WTC11 (cell line): Measurements from ENCODE around the gene PALB2. TPM values are rescaled to one million over a fixed set of nuclear protein-coding genes. Genes with fewer than 3 reads are reported as not detected.
A peak's percentile ranks its signal among the peaks of the same experiment; 100 is the strongest.

Experiments
- ARID4B ChIP-seq: sonication (generic); formaldehyde crosslinking; IDR thresholded peaks from 2 replicates; pipeline ENCODE4 v1.8.0; 2023; ENCODE audit warnings: missing genetic modification reagents, mild to moderate bottlenecking, borderline replicate concordance
- ATF2 ChIP-seq: sonication (generic); formaldehyde crosslinking; IDR thresholded peaks from 2 replicates; pipeline ENCODE4 v1.8.1; 2022; ENCODE audit warnings: low read depth, missing genetic modification reagents, borderline replicate concordance
- CTCF ChIP-seq: fragments of 200-600 bp; IDR thresholded peaks from 2 replicates; pipeline ENCODE4 v1.8.0; 2022; ENCODE audit warnings: antibody characterized with exemption
- E2F5 ChIP-seq: sonication (generic); formaldehyde crosslinking; IDR thresholded peaks from 2 replicates; pipeline ENCODE4 v1.8.1; 2022; ENCODE audit warnings: mild to moderate bottlenecking, moderate library complexity, missing genetic modification reagents
- ESRRA ChIP-seq: sonication (generic); formaldehyde crosslinking; IDR thresholded peaks from 2 replicates; pipeline ENCODE4 v1.8.1; 2022; ENCODE audit warnings: mild to moderate bottlenecking, missing genetic modification reagents, borderline replicate concordance
- FOXJ3 ChIP-seq: sonication (generic); formaldehyde crosslinking; IDR thresholded peaks from 2 replicates; pipeline ENCODE4 v1.9.0; 2021; ENCODE audit warnings: missing genetic modification reagents, mild to moderate bottlenecking, borderline replicate concordance
- FOXP1 ChIP-seq: sonication (generic); formaldehyde crosslinking; IDR thresholded peaks from 2 replicates; pipeline ENCODE4 v1.8.0; 2022; ENCODE audit warnings: missing genetic modification reagents, mild to moderate bottlenecking, moderate library complexity, borderline replicate concordance
- FOXP4 ChIP-seq: sonication (generic); formaldehyde crosslinking; IDR thresholded peaks from 2 replicates; pipeline ENCODE4 v1.8.0; 2022; ENCODE audit warnings: mild to moderate bottlenecking, missing genetic modification reagents
- GABPB1 ChIP-seq: sonication (generic); formaldehyde crosslinking; IDR thresholded peaks from 2 replicates; pipeline ENCODE4 v1.8.1; 2023; ENCODE audit warnings: mild to moderate bottlenecking, missing genetic modification reagents
- KAT7 ChIP-seq: sonication (generic); formaldehyde crosslinking; IDR thresholded peaks from 2 replicates; pipeline ENCODE4 v1.8.1; 2023; ENCODE audit warnings: missing genetic modification reagents, mild to moderate bottlenecking, borderline replicate concordance
- NR1H2 ChIP-seq: sonication (generic); formaldehyde crosslinking; IDR thresholded peaks from 2 replicates; pipeline ENCODE4 v1.9.0; 2021; ENCODE audit warnings: mild to moderate bottlenecking, moderate library complexity, missing genetic modification reagents
- NR2C2 ChIP-seq: sonication (generic); formaldehyde crosslinking; IDR thresholded peaks from 2 replicates; pipeline ENCODE4 v1.8.0; 2022; ENCODE audit warnings: mild to moderate bottlenecking, missing genetic modification reagents
- SP1 ChIP-seq: sonication (generic); formaldehyde crosslinking; conservative IDR thresholded peaks from 2 replicates; pipeline ENCODE4 v1.8.1; 2022; ENCODE audit warnings: missing genetic modification reagents
- TCF7 ChIP-seq: sonication (generic); formaldehyde crosslinking; IDR thresholded peaks from 2 replicates; pipeline ENCODE4 v1.8.0; 2022; ENCODE audit warnings: mild to moderate bottlenecking, low read depth, missing genetic modification reagents, moderate library complexity
- TEAD1 ChIP-seq: sonication (generic); formaldehyde crosslinking; IDR thresholded peaks from 2 replicates; pipeline ENCODE4 v1.8.0; 2022; ENCODE audit warnings: mild to moderate bottlenecking, missing genetic modification reagents
- TEAD4 ChIP-seq: sonication (generic); formaldehyde crosslinking; IDR thresholded peaks from 2 replicates; pipeline ENCODE4 v1.8.0; 2022; ENCODE audit warnings: mild to moderate bottlenecking, missing genetic modification reagents
- ZMAT4 ChIP-seq: fragments of 250-450 bp; sonication (Bioruptor Pico); IDR thresholded peaks from 2 replicates; pipeline ENCODE4 v1.9.0; 2021; ENCODE audit warnings: mild to moderate bottlenecking
- total RNA-seq: library from RNA; stranded (reverse); gene quantifications from 3 replicates; pipeline ENCODE4 v1.2.3, GENCODE V29; 2021
- TF ChIP-seq, protein P1 (sequence below): sonication (generic); formaldehyde crosslinking; IDR thresholded peaks from 2 replicates; pipeline ENCODE4 v1.8.1; 2022; ENCODE audit warnings: low read depth, mild to moderate bottlenecking, moderate library complexity, missing genetic modification reagents, borderline replicate concordance
- TF ChIP-seq, protein P2 (sequence below): sonication (generic); formaldehyde crosslinking; IDR thresholded peaks from 2 replicates; pipeline ENCODE4 v1.8.1; 2023; ENCODE audit warnings: mild to moderate bottlenecking, missing genetic modification reagents, moderate library complexity

The PALB2 gene
- total RNA-seq, 1 experiment from 2014 or later = 32.1 TPM

DNA sequence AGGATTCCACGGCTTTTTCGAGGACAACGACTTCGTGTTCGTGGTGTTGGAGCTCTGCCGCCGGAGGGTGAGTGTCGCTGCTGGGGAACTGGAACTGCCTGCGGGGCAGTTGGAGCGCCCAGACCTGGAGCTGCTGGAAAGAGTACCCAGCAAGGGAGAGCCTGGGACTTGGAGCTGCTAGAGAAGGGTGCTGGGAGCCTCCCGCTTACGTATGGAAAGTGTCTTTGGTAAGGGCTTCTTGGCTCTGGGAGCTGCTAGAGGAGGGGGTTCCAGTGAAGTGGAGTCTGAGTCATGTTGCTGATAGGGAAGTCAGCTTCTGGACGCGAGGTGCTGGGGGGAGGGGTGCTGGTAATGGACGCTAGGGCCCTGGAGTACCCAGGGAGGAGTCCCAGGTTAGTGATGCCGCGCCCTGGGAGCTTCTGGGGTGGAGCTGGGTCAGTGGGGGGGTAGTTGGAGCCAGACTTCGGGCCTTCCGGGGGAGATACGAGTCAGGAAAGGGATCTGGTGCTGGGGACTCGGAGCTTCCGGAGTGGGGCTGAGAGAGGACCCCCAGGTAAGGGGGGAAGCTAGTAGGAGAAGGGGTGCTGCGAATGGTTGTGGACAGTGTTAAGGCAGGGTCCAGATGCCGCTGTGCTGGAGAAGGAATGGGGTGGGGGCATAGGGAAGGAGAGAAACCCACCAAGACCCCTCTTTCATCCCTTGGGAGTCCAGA lies 38.3 kb upstream of the PALB2 start (continued):
- no peak for TF ChIP-seq TCF7
- TF ChIP-seq GABPB1 (CRISPR knock-in tag) = no peak
- no peak for TF ChIP-seq NR2C2 (CRISPR knock-in tag)
- TF ChIP-seq, protein P1, sequence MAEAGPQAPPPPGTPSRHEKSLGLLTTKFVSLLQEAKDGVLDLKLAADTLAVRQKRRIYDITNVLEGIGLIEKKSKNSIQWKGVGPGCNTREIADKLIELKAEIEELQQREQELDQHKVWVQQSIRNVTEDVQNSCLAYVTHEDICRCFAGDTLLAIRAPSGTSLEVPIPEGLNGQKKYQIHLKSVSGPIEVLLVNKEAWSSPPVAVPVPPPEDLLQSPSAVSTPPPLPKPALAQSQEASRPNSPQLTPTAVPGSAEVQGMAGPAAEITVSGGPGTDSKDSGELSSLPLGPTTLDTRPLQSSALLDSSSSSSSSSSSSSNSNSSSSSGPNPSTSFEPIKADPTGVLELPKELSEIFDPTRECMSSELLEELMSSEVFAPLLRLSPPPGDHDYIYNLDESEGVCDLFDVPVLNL = no peak
- no peak for TF ChIP-seq ESRRA (CRISPR knock-in tag)
- no peak for TF ChIP-seq ATF2 (CRISPR knock-in tag)
- peak; percentile 42; the same call in 1 of the 2 replicates for TF ChIP-seq FOXP4 (CRISPR knock-in tag)
- TF ChIP-seq CTCF = no peak
- TF ChIP-seq TEAD4 (CRISPR knock-in tag) = no peak
- no peak for TF ChIP-seq E2F5
- no peak for TF ChIP-seq SP1
- TF ChIP-seq ZMAT4 (CRISPR knock-in tag) = no peak
- peak; percentile 71; the same call in 1 of the 2 replicates for TF ChIP-seq KAT7
- no peak for TF ChIP-seq NR1H2 (CRISPR knock-in tag)
- TF ChIP-seq FOXJ3 (CRISPR knock-in tag) = no peak
- TF ChIP-seq TEAD1 (CRISPR knock-in tag) = no peak
- TF ChIP-seq FOXP1 (CRISPR knock-in tag) = no peak
- TF ChIP-seq, protein P2, sequence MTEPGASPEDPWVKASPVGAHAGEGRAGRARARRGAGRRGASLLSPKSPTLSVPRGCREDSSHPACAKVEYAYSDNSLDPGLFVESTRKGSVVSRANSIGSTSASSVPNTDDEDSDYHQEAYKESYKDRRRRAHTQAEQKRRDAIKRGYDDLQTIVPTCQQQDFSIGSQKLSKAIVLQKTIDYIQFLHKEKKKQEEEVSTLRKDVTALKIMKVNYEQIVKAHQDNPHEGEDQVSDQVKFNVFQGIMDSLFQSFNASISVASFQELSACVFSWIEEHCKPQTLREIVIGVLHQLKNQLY (CRISPR knock-in tag) = no peak
- no peak for TF ChIP-seq ARID4B (CRISPR knock-in tag)
